H9 (cell line): Measurements from ENCODE around the gene ENOX1. TPM values are rescaled to one million over a fixed set of nuclear protein-coding genes. Genes with fewer than 3 reads are reported as not detected.

ENCODE experiments used
- DNase-seq: peaks from one replicate; pipeline ENCODE4 v3.0.0-alpha.2; 2017
- H2AFZ ChIP-seq: one replicate; pipeline ENCODE4 v1.6.1; 2013; ENCODE audit warnings: mild to moderate bottlenecking, low read length, control low read depth, moderate library complexity
- H2AK5ac ChIP-seq: 2 replicates; pipeline ENCODE4 v1.6.1; 2013; ENCODE audit warnings: low read length, control low read depth, mixed read lengths; ENCODE audit not compliant: insufficient read length
- H2BK120ac ChIP-seq: one replicate; pipeline ENCODE4 v1.6.1; 2013; ENCODE audit warnings: low read depth, mild to moderate bottlenecking, low read length, control low read depth, inconsistent platforms; ENCODE audit not compliant: poor library complexity, severe bottlenecking
- H2BK12ac ChIP-seq: 2 replicates; pipeline ENCODE4 v1.6.1; 2013; ENCODE audit warnings: low read length, control low read depth, mixed read lengths, low read depth; ENCODE audit not compliant: insufficient read length
- H2BK15ac ChIP-seq: 2 replicates; pipeline ENCODE4 v1.6.1; 2013; ENCODE audit warnings: low read depth, low read length, control low read depth
- H2BK20ac ChIP-seq: one replicate; pipeline ENCODE4 v1.6.1; 2013; ENCODE audit warnings: low read depth, mild to moderate bottlenecking, low read length, control low read depth, inconsistent platforms; ENCODE audit not compliant: poor library complexity, severe bottlenecking
- H2BK5ac ChIP-seq: 2 replicates; pipeline ENCODE4 v1.6.1; 2013; ENCODE audit warnings: low read length, control low read depth, mixed read lengths; ENCODE audit not compliant: insufficient read length
- H3K14ac ChIP-seq: 2 replicates; pipeline ENCODE4 v1.6.1; 2013; ENCODE audit warnings: low read length, control low read depth; ENCODE audit not compliant: insufficient read depth
- H3K18ac ChIP-seq: 2 replicates; pipeline ENCODE4 v1.6.1; 2013; ENCODE audit warnings: low read depth, mild to moderate bottlenecking, mixed read lengths, low read length, control low read depth; ENCODE audit not compliant: insufficient read length
- H3K23ac ChIP-seq: 2 replicates; pipeline ENCODE4 v1.6.1; 2013; ENCODE audit warnings: low read length, control low read depth, mixed read lengths, low read depth; ENCODE audit not compliant: insufficient read length
- H3K23me2 ChIP-seq: 2 replicates; pipeline ENCODE4 v1.6.1; 2013; ENCODE audit warnings: low read depth, mild to moderate bottlenecking, mixed read lengths, low read length, control low read depth; ENCODE audit not compliant: insufficient read length, poor library complexity, severe bottlenecking
- H3K27ac ChIP-seq: 2 replicates; pipeline ENCODE4 v1.5.1; 2013; ENCODE audit warnings: low read length, control low read depth, mixed read lengths, low read depth; ENCODE audit not compliant: insufficient read length
- H3K27me3 ChIP-seq: 2 replicates; pipeline ENCODE4 v1.6.1; 2013; ENCODE audit warnings: low read length, control low read depth, inconsistent platforms; ENCODE audit not compliant: insufficient read depth
- H3K4ac ChIP-seq: 2 replicates; pipeline ENCODE4 v1.6.1; 2013; ENCODE audit warnings: low read depth, mild to moderate bottlenecking, control low read depth, inconsistent platforms, low read length, moderate library complexity
- H3K4me1 ChIP-seq: 2 replicates; pipeline ENCODE4 v1.6.1; 2013; ENCODE audit warnings: low read length, control low read depth, inconsistent platforms; ENCODE audit not compliant: insufficient read depth
- H3K4me2 ChIP-seq: 2 replicates; pipeline ENCODE4 v1.6.1; 2013; ENCODE audit warnings: low read length, control low read depth, mixed read lengths; ENCODE audit not compliant: insufficient read length, insufficient read depth
- H3K56ac ChIP-seq: 2 replicates; pipeline ENCODE4 v1.6.1; 2013; ENCODE audit warnings: low read depth, mild to moderate bottlenecking, mixed read lengths, low read length, control low read depth; ENCODE audit not compliant: insufficient read length
- H3K79me1 ChIP-seq: 2 replicates; pipeline ENCODE4 v1.6.1; 2013; ENCODE audit warnings: low read depth, mild to moderate bottlenecking, moderate library complexity, low read length, control low read depth, inconsistent platforms; ENCODE audit not compliant: insufficient read depth, poor library complexity, severe bottlenecking
- H3K79me2 ChIP-seq: 2 replicates; pipeline ENCODE4 v1.6.1; 2013; ENCODE audit warnings: low read length, control low read depth, inconsistent platforms; ENCODE audit not compliant: insufficient read depth
- H3K9ac ChIP-seq: 2 replicates; pipeline ENCODE4 v1.6.1; 2013; ENCODE audit warnings: low read length, control low read depth, mixed read lengths; ENCODE audit not compliant: insufficient read length; ENCODE audit errors: extremely low read depth
- H3K9me3 ChIP-seq: one replicate; pipeline ENCODE4 v1.6.1; 2013; ENCODE audit warnings: low read depth, low read length, inconsistent platforms; ENCODE audit not compliant: control insufficient read depth
- H3T11ph ChIP-seq: one replicate; pipeline ENCODE4 v1.6.1; 2013; ENCODE audit warnings: mild to moderate bottlenecking, low read length, control low read depth, inconsistent platforms
- H4K20me1 ChIP-seq: one replicate; pipeline ENCODE4 v1.6.1; 2013; ENCODE audit not compliant: control insufficient read depth, insufficient read length, insufficient read depth
- H4K5ac ChIP-seq: 2 replicates; pipeline ENCODE4 v1.6.1; 2013; ENCODE audit warnings: low read depth, mild to moderate bottlenecking, mixed read lengths, low read length, control low read depth; ENCODE audit not compliant: insufficient read length
- H4K8ac ChIP-seq: replicated peaks from 2 replicates; pipeline ENCODE4 v1.6.1; 2013; ENCODE audit warnings: low read length, control low read depth, mixed read lengths, low read depth; ENCODE audit not compliant: insufficient read length
- H4K91ac ChIP-seq: 2 replicates; pipeline ENCODE4 v1.6.1; 2013; ENCODE audit warnings: low read depth, mild to moderate bottlenecking, moderate library complexity, mixed read lengths, low read length, control low read depth; ENCODE audit not compliant: insufficient read length
- H3K27ac Mint-ChIP-seq, 3 experiments: 2 replicates in 2 of 3; 3 replicates in 1 of 3; pipeline ENCODE4 v1.8.0; 2020 to 2021; ENCODE audit warnings: mixed read lengths in 3 of 3, mild to moderate bottlenecking in 1 of 3, moderate library complexity in 1 of 3
- H3K27me3 Mint-ChIP-seq: 2 replicates; pipeline ENCODE4 v1.8.0; 2021; ENCODE audit warnings: low read depth, mild to moderate bottlenecking, moderate library complexity, mixed read lengths
- H3K36me3 Mint-ChIP-seq, 3 experiments: 2 replicates in 2 of 3; 3 replicates in 1 of 3; pipeline ENCODE4 v1.8.0; 2020 to 2021; ENCODE audit warnings: low read depth in 3 of 3, mixed read lengths in 3 of 3; ENCODE audit not compliant: insufficient read depth in 1 of 3
- H3K4me1 Mint-ChIP-seq, 2 experiments: 2 replicates each; pipeline ENCODE4 v1.8.0; 2020; ENCODE audit warnings: mixed read lengths in 2 of 2
- H3K4me3 Mint-ChIP-seq, 2 experiments: 2 replicates in 1 of 2; 3 replicates in 1 of 2; pipeline ENCODE4 v1.8.0; 2020 to 2021; ENCODE audit warnings: mild to moderate bottlenecking in 2 of 2, mixed read lengths in 2 of 2, moderate library complexity in 1 of 2
- H3K9me3 Mint-ChIP-seq, 2 experiments: 2 replicates in 1 of 2; 3 replicates in 1 of 2; pipeline ENCODE4 v1.8.0; 2020; ENCODE audit warnings: mild to moderate bottlenecking in 2 of 2, mixed read lengths in 2 of 2, moderate library complexity in 1 of 2
- CTCF ChIP-seq: fragments of 200-600 bp; sonication (generic); conservative IDR thresholded peaks from 3 replicates; pipeline ENCODE4 v1.8.0; 2021; ENCODE audit warnings: antibody characterized with exemption, mild to moderate bottlenecking
- WGBS: extraction: QIAGEN DNeasy Blood & Tissue Kit; methylation state at CpG from one replicate; pipeline ENCODE4 v1.1.7; 2013; ENCODE audit warnings: missing lambda C conversion rate, low lambda C conversion rate, mixed read lengths; ENCODE audit not compliant: insufficient read length; ENCODE audit errors: extremely low coverage; 5-methylcytosine and 5-hydroxymethylcytosine counted together
- total RNA-seq: library from RNA; stranded (reverse); gene quantifications from 2 replicates; pipeline ENCODE4 v1.2.1, GENCODE V29; 2021

ENOX1 gene
- total RNA-seq, 1 experiment from 2014 or later = 0.24 TPM

DNA sequence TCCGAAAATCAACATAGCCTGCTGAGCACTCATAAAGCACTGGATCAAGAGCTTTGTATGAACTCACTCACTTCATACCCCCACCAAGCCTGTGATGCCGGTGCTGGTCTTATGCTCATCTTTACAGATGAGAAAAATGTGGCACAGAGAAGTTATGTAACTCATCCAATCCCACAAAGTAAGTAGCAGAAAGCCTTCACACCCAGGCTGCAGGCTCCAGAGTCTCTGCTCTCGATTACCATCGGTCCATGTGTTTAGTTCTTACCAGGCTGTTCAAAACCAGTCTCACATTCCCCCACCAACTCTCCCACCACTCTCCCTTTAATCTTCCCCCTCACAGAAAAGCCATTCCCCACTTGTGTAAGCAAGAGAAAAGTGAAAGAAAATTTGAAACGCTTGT, 487.4 kb downstream of the ENOX1 start:
- H3K79me2 ChIP-seq = no peaks in the 10 kb centered on the region
- no peak overlapping the region for H3K18ac ChIP-seq
- H2BK20ac ChIP-seq = no peak overlapping the region
- H3K27me3 Mint-ChIP-seq = no peaks in the 10 kb centered on the region
- no peaks in the 10 kb centered on the region for H3K9me3 ChIP-seq
- H3K4me3 Mint-ChIP-seq = no peak overlapping the region
- no peaks in the 10 kb centered on the region; the same call in 1 of the 2 replicates for H3K4me1 ChIP-seq
- H3K79me1 ChIP-seq = no peaks in the 10 kb centered on the region
- H2AK5ac ChIP-seq = no peak overlapping the region
- no peak overlapping the region for H3K27ac ChIP-seq
- H3K56ac ChIP-seq = no peak overlapping the region
- H2BK5ac ChIP-seq = no peak overlapping the region
- no peaks in the 10 kb centered on the region for H4K20me1 ChIP-seq
- no peak overlapping the region for H4K5ac ChIP-seq
- H4K8ac ChIP-seq = no peak overlapping the region
- no peak overlapping the region for H3K4me2 ChIP-seq
- no peaks in the 10 kb centered on the region for H3K36me3 Mint-ChIP-seq
- H3K23ac ChIP-seq = no peak overlapping the region
- no peak for TF ChIP-seq CTCF
- no peak overlapping the region for H3K4ac ChIP-seq
- H2BK15ac ChIP-seq = no peak overlapping the region
- no peak overlapping the region for H3T11ph ChIP-seq
- H2BK12ac ChIP-seq = no peak overlapping the region
- no peaks in the 10 kb centered on the region for H3K9me3 Mint-ChIP-seq
- H4K91ac ChIP-seq = no peak overlapping the region
- H3K14ac ChIP-seq = no peak overlapping the region
- no peak for DNase-seq
- no peak overlapping the region for H3K9ac ChIP-seq
- WGBS = no CpG with 5 or more reads among the region's 5 CpGs
- H3K27ac Mint-ChIP-seq = peak overlapping the region in 1 of 3 experiments; percentile 3; a peak in 1 of 7 replicates
- no peaks in the 10 kb centered on the region for H3K27me3 ChIP-seq
- no peaks in the 10 kb centered on the region for H3K23me2 ChIP-seq
- H2AFZ ChIP-seq = no peak overlapping the region
- no peak overlapping the region for H2BK120ac ChIP-seq
- peaks cover 17% of the 10 kb centered on the region in 2 experiments for H3K4me1 Mint-ChIP-seq
